Ammon's horn (tissue), 1 donor: Measurements from ENCODE around the gene THSD8.
A peak's percentile ranks its signal among the peaks of the same experiment; 100 is the strongest.

Experiments used
- DNase-seq: peaks from one replicate; pipeline ENCODE4 v3.0.0-alpha.2; 2016; ENCODE audit warnings: low spot score

THSD8 gene

DNA sequence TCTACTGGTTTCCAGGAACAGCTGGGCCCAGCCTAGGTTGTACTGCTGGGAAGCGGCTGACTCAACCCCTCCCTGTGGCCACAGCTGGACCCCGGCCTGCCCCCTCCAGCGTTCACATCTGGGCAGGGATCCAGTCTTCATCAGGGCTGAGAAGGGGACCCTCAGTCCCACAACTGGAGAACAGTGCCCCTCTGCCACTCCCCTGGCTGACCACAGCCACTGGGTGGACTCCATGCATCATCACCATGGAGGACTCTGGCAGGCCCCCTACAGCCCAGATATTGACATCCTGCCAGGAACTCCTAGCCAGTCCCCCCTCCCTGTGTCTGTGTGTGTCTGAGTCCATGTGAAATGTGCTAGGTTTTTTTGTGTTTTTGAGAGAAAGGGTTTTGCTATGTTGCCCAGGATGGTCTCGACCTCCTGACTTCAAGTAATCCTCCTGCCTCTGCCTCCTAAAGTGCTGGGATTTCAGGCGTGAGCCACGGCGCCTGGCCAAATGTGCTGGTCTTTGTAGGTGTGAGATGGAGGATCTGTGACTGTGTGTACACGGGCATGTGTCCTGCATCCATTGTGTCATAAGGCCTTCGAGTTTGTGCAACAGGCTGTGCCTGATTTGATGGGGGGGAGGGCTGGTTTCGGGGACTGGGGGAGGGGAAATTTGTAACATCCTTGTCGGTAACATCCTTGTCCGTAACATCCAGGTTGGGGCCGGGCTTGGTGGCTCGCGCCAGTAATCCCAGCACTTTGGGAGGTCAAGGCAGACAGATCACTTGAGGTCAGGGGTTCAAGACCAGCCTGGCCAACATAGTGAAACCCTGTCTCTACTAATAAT is 22.5 kb upstream of the THSD8 start:
- no peak for DNase-seq

DNA sequence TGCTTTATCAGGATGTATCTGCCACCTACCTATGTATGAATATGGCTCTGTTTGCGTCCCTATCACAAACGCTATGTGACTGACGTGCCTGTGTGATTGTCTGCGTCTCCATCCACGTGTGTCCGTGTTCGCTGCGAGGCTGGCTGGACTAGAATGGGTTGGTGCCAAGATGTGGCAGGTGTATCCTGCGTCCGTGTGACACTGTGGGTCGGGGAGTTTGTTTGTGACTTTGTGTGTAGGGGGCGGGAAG is 19.8 kb upstream of the THSD8 start:
- no peak for DNase-seq

DNA sequence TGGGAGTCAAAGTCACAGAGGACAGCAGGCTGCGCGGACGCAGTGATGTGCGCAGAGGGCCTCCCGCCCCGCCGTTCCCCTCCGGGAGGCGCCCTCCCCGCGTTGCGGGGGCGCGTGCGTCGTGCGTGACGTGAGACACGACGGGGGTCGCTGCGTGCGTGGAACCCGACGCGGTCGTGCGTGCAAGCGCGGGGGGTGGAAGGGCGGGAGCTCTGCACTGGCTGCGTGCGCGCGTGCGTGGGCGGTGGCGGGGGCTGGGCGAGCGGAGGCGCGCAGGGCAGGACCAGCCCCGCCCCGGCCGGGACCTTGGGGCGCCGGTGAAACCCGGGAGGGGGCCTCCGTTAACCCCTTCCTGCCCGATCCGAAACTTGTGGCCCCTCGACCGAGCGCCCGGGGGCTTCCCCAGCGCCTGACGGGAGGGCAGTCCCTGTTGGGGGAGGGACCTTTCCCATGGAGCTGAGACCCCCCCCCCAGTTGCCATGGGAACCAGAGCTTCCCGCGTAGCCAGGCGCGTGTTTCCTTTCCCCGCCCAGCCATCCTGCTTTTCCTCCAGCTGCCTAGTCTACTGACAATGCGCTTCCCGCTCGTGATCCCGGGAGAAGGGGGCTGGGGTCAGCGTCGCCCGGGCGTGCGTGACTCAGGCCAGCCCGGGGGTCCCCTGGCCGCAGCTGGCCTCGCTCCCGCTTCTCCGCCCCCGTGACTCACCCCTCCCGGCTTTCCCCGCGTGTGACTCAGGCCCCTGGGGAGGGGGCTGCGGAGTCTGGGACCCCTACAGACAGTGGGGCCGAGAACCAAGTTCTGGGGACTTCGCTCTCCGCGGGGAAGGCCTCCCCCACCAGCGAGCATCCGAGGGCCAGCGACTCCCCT is 19.2 kb upstream of the THSD8 start:
- peak; percentile 94 for DNase-seq

DNA sequence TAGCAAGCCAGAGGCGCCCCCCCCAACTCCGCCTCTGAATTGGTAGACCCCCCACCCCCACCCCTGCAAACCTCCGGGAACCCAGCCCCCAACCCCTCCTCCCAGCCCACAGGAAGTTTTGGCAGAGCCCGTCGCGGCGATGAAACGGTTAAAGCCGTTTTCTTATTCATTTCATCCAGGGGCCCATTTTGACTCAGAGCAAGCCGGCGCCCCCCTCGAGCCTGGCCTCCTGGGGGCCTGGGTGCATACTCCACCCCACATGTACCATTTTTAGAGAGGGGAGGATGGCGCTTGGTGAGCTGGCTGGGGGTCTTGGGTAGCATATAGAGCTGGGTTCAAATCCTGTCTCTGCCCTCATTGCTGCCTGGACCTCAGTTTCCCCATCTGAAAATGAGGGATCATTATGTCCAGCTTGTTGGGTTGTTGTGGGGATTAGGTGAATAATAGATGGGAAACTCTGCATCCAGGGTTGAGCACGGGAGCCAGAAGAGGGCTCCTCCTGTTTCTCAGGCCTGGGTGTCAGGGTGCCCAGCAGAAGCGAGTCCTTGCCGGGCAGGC is 18.5 kb upstream of the THSD8 start:
- DNase-seq, result no peak

DNA sequence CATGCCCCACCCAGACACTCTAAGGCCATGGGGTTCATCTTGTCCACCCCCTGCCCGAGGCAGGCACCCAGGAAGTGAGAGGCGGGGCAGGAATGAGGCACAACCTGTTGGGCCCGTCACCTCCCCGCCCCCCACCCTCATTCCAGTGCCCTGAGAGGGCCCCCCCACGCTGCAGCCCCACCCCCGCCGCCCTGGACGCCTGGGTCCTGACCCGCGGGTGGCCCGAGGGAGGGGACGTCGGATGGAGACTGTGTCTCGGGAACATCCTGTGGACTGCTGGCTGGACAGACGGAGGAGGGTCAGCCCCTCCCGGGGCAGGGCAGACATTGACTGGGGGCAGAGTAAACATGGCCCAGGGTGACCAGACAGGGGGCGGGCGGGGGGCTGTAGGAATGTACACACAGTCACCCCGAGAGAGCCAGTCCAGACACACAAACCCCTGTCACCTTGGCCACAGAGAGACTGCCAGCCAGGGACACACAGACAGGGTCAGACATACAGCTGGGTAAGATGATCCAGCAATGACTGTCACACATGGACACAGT is 17.9 kb upstream of the THSD8 start:
- DNase-seq, result no peak

DNA sequence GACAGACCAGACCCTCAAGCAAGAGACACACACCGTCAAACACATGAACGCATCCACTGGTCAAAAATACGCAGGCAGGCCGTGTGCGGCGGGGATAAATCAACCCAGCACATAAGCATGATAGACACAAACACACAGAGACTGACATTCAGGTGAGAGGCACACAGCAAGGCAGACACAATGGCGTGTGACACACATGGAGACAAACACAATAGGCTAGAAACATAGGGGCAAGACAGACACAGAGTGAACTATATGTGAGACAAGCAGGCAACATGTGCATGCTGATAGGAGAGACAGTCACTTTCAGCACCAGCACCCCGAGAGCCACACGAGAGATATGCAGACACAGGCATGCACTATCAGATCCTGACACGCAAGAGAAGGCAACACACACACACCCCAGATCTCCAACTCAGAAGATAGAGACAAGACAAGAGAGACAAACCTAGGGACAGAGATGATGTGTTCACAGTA is 17.4 kb upstream of the THSD8 start:
- no peak for DNase-seq

DNA sequence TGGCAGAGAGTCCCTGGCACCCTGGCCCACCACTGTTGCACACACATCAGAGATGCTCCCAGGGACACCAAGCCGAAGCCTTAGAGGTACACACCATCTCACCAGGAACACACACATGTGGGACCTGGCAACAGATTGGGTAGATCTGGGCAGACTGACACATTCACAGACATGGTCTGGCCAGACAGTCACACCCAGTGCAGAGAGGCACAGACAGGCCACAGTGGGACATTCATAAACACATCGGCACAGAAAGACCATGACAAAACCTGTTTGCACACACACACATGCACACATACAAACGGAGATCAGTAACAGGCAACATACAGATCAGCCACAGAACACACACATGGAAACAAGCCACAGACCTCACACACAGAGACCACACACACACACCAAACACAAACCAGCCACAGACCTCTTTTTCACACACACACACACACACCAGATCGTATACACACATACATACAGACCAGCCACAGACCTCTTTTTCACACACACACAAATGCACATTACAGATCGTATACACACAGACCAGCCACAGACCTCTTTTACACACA is 16.9 kb upstream of the THSD8 start:
- no peak for DNase-seq

DNA sequence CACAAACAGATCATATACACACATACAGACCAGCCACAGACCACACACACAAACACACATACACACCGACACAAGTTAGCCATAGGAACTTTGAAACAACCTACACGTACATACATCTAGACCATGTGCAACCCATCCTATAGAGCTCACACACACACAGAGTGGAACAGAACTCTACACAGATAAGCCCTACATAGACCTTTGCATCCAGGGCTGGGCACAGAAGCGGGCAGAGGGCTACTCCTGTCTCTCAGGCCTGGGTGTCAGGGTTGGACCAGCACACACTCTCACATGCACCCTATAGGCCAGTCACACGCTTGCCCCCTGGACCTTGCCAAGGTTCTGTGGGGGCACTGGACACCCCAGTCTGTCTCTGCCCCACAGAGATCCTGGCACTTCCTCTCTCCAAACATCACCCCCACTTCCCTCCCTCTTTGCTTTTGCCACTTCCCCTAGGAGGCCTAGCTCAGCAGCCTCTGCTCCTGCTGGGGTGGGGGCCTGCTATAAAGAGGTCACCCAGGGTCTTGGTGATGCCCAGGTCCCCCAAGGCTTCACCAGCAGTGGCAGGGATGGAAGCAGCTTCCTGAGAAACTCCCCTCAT is 16.3 kb upstream of the THSD8 start:
- no peak for DNase-seq

DNA sequence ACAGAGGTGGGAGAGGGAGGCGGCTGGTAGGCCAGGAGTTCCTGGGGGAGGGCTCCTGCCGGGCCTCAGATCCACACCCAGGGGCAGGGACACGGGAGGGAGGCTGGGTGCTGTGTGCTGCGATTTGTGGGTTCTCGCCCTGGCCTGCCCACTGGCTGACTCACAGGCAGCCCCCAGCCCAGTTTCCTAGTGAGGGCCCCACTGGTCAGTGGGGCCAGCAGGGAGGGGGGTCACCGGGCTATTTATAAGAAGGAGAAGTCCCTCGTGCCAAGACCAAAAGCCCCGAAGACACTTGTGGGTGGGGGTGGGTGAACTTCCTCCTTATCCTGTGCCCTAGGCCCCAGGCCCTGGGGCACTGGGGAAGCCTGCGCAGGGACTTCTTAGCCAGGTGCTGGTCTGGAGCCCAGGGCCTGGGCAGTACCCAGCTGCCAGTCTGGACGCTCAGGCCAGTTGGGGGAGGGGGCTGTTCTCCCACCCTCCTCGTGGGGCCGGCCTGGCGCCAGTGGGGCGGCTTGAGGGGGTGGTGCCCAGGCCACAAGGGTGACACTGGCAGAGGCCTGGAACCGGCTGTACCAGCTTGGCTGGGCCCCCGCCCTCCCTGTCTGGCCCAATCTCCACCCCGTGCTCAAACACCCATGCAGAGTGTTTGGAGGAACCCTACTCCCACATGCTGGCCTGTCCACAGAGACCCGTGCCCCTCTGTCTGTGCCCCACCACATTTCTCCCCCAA is 15.6 kb upstream of the THSD8 start:
- DNase-seq, result no peak

DNA sequence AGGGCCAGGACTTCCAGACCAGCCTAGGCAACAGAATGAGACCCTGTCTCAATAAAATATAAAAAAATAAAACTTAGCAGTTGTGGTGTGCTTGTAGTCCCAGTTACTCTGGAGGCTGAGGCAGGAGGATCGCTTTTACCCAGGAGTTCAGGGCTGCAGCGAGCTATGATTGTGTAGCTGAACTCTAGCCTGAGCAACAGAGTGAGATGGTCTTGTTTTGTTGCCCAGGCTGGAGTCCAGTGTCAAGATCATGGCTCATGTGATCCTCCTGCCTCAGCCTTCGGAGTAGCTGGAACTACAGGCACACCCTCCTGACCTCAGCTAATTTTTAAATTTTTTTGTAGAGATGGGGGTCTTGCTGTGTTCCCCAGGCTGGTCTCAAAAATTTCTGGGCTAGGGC is 14.9 kb upstream of the THSD8 start:
- DNase-seq, result no peak

DNA sequence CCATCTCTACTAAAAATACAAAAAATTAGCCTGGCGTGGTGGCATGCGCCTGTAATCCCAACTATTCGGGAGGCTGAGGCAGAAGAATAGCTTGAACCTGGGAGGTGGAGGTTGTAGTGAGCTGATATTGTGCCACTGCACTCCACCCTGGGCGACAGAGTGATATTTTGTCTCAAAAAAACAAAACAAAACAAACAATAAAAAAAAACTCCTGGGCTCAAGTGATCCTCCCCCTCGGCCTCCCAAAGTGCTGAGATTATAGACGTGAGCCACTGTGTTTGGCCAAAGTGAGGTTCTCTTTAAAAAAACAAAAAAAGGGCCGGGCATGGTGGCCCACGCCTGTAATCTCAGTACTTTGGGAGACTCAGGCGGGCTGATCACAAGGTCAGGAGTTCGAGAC is 14.4 kb upstream of the THSD8 start:
- no peak for DNase-seq

DNA sequence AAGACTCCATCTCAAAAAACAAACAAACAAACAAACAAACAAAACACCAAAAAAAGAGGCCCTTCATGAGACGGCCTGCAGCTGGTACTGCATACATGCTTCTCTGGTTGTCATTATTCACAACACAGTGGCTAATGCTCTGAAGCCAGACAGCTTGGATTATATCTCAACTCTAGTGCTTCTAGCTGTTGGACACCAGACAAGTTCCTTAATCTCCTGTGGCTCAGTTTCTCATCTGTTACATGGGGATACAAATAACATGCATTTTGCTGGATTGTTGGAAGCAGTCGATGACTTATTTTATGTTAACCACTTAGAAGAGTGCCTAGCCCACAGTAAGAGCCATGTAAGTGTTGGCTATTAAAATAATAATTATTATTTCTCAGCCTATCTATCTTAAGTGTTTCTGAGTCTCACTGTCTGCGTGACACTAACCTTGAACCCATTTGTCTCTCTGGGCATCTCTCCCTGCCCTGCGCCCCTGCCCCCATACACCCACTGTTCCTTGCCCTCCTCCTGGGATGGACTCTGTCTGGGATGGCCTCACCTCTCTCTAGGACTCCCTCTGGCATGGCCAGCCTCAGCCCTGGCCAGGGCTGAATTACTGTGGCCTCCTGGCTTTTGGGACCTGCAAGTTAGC is 13.7 kb upstream of the THSD8 start:
- no peak for DNase-seq

DNA sequence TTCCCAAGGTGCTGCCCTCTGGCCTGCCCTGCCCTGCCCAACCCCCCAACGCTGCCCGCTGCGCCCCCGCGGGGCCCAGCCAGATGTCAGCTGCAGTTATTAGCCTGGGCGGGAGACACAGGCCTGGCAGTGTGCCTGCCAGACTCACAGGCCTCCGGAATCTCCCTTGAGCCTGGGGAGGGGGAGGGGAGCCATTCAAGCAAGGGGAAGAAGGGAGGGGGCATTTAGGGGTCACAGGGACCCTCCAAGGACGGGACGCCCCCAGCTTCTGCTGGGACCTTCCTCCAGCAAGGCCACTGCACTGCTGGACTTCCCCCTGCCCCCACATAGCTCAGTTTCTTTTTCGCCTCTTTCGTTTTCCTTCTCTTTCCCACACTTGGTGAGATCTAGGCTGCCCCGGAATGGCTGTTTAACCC is 13.2 kb upstream of the THSD8 start:
- DNase-seq, result peak; percentile 76

DNA sequence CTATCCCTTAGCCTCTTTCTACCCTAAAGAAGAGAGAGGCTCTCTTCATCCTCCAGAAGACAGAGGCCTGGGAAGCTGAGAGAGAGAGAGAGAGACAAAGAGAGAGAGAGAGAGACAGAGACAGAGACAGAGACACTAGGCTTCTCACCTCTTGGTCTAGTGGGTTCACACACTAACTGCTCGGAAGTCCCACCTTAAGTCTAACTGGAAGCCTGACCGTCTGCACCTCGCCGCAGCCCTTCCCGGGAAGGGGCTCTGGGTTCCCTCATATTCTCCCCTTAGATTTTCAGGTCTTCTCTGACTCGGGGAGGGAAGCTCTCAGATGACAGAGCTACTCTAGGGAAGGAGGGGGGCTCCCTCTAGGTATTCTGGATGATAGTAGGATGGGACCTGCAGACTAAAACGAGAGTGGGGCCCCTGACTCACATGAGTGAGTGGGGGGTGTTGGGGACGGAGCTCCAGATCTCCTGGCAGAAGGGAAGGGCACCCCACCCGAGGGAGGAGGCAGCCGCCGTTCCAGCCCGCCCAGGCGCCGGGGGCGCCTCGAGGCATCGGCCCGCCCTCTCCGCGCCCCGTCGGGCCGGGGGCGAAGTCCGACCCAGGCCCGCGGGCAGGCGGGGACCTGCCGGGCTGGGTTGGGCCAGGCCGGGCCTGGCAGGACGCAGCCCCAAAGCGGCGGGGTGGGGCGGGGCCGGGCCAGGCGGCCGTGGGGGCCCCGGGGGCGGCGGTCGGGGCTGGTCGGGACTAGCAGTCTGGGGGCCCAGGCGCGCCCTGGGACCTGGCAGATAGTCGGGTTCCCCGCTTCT is 12.6 kb upstream of the THSD8 start:
- DNase-seq, result no peak

DNA sequence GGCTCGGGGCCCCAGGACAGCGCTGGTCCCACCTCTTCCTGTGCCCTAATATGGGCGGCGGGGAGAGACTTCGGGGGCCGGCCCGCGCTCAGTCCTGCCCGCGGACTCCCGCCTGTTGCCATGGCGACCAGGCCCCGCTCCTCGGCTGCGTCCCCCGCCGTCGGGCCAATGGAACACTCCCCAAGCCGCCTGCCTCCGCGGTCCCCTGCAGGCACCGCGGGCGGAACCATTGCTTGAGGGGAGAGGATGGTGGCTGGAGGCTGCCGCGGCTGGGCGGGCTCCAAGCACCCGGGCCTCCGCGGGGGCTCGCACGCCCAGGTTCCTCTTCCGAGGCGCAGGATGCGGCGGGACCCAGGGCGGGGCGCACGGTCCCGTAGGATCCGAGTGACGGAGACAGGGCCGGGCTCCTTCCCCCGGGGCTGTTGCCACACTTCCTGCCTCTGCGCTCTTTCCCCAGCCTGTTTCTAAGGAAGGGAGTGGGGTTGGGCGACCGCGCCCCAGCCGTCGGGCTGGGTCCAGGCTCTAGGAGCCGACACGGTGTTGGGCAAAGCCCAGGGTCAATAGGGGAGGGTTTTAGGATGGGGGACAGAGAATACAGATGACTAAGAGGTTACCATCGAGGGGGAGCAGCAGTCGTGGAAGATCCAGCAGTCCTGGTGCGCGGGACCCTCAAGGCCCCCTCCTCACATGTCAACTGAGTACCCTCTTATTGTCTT is 11.8 kb upstream of the THSD8 start:
- DNase-seq, result peak; percentile 96

DNA sequence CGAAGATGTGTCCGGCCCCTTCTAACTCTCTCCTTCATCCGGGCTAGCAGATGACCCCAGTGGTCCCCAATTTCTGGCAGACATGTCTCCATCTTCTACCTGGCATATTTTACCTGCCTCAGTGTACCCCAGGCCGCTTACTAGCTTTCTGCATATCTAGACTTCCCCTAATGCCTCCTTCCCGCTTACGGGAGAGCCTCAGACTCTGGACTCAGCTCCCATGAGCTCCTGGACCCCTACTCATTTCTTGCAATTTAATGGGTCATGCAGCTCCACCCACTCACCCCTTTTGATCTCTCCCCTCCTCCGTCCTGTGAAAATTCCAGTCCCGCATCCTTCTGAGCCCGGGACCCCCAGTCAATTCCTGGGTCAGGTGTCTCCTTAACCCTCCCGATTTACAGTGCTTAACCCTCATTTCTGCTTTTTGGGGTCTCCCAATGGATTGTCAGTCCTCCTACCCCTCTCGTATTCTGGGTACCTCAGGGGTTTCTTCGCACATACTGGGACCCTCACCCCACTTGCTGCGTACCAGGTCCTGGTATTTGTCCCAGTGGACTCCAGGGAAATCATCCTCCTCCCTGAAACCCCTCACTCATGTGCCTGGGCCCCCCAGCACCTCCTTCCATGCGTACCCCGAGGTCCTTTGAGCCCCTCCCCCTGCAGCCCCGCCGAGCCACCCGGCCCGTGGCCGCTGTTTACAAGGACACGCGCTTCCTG is 11.1 kb upstream of the THSD8 start:
- no peak for DNase-seq

DNA sequence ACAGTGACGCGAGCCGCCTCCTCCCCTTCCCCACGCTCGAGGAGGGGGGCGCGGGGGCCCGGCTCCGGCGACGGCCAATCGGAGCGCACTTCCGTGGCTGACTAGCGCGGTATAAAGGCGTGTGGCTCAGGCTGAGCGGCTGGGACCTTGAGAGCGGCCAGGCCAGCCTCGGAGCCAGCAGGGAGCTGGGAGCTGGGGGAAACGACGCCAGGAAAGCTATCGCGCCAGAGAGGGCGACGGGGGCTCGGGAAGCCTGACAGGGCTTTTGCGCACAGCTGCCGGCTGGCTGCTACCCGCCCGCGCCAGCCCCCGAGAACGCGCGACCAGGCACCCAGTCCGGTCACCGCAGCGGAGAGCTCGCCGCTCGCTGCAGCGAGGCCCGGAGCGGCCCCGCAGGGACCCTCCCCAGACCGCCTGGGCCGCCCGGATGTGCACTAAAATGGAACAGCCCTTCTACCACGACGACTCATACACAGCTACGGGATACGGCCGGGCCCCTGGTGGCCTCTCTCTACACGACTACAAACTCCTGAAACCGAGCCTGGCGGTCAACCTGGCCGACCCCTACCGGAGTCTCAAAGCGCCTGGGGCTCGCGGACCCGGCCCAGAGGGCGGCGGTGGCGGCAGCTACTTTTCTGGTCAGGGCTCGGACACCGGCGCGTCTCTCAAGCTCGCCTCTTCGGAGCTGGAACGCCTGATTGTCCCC is 10.4 kb upstream of the THSD8 start, which contains the start of gene JUNB:
Gene JUNB (plus strand): TSS at position 142 of the 706 bp plus-strand sequence. CDS start 286 bp downstream, at position 428.
- DNase-seq, result peak; percentile 99
